Measurements from ENCODE around the gene CYFIP2. TPM values are rescaled to one million over a fixed set of nuclear protein-coding genes. Genes with fewer than 3 reads are reported as not detected.

Gene CYFIP2
- total and polyA plus RNA-seq, 2 donors, result 43.7 to 64.7 TPM

DNA sequence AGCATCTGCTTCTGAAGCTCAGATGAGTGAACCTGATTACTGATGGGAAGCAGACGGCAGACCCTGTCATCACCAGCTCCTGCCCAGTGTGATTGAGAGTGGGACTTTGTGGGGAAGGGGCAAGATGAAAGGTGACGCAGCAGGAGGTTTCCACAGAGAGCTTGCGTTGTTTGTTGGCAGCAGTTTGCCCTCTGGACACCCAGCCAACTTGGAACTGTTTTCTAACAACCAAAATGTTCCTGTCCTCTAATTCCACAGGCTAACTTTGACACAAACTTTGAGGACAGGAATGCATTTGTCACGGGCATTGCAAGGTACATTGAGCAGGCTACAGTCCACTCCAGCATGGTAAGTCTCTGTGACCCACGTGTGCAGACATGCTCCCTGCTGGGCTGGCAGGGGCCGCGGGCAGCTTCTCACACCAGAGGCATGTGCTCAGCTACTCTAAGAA, 20.9 kb downstream of the CYFIP2 start:
- 51% methylated on average over 7 of the region's 7 CpGs for WGBS
- Histone ChIP-seq H3K36me3 (ENCODE audit: insufficient read depth) (peaks cover 2% of the 10 kb centered on the region), H3K27ac (ENCODE audit: low read depth) (no peak overlapping the region), H3K4me3 (ENCODE audit: low read depth, low read length) (no peak overlapping the region), H3K4me1 (ENCODE audit: insufficient read depth) (no peaks in the 10 kb centered on the region)
- DNase-seq (ENCODE audit: extremely low spot score), result no peak

DNA sequence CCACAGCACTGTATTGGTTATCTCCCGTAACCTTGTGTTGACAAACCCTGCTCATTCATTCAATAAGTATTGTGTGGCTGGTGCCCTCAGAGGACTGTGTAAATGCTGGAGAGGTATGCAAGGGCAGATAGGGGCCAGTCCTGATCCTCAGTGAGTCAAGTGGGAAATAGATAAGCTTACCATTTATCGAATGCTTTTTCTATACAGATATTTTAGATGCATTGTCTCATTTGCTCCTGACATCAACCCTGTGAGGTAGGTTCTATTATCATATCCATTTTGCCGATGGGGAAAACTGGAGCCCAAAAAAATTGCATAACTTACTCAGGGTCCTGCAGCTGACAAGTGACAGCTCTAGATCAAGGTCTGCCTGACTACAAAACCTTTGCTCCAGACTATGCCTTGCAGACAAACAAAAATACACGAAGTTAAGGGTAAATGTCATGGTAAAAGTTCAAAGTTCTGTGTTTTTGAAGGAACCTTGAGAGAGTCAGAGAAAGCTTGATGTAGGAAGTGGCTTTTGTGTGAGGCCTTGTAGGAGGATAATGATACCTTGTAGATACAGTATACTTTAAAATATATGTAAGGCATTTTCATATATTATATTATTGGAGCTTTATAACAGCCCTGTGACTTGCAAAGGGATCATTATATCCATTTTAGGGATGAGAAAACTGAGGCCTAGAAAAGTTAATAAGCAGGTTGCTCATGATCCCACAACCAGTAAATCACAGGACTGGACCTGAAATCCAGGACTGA, 22.7 kb downstream of the CYFIP2 start:
- DNase-seq (ENCODE audit: extremely low spot score), result no peak
- Histone ChIP-seq H3K27ac (ENCODE audit: low read depth) (no peak overlapping the region), H3K36me3 (ENCODE audit: insufficient read depth) (peaks cover 2% of the 10 kb centered on the region), H3K4me1 (ENCODE audit: insufficient read depth) (no peaks in the 10 kb centered on the region), H3K4me3 (ENCODE audit: low read depth, low read length) (no peak overlapping the region)
- 90% methylated on average over 4 of the region's 4 CpGs for WGBS

DNA sequence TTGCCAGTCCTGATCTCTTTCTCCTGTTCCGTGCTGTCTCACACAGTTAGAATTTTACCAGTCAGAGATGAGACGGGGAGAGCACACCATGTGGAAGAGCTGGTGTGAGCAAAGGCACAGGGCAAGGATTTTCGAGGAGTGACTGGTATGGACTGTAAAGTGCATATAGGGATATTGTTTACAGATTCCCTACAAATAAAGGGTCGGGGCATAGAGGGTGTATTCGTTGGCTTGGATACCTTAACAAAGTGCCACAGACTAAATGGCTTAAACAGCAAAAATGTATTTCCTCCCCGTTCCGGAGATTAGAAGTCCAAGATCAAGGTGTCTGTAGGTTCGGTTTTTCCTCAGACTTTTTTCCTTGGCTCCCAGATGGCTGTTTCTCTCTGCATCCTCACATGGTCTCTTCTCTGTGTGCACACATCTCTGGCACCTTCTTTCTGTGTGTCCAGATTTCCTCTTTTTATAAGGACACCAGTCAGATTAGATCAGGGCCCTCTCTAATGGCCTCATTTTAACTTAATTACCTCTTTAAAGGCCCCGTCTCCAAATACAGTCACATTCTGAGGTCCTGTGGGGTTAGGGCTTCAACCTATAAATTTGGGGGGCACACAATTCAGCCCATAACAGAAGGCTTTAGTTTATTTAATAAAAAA, 23.4 kb downstream of the CYFIP2 start:
- Histone ChIP-seq H3K27ac (ENCODE audit: low read depth) (no peak overlapping the region), H3K36me3 (ENCODE audit: insufficient read depth) (peaks cover 2% of the 10 kb centered on the region), H3K4me1 (ENCODE audit: insufficient read depth) (no peaks in the 10 kb centered on the region), H3K4me3 (ENCODE audit: low read depth, low read length) (no peak overlapping the region)
- WGBS, result 81% methylated on average over 9 of the region's 9 CpGs
- no peak for DNase-seq (ENCODE audit: extremely low spot score)

DNA sequence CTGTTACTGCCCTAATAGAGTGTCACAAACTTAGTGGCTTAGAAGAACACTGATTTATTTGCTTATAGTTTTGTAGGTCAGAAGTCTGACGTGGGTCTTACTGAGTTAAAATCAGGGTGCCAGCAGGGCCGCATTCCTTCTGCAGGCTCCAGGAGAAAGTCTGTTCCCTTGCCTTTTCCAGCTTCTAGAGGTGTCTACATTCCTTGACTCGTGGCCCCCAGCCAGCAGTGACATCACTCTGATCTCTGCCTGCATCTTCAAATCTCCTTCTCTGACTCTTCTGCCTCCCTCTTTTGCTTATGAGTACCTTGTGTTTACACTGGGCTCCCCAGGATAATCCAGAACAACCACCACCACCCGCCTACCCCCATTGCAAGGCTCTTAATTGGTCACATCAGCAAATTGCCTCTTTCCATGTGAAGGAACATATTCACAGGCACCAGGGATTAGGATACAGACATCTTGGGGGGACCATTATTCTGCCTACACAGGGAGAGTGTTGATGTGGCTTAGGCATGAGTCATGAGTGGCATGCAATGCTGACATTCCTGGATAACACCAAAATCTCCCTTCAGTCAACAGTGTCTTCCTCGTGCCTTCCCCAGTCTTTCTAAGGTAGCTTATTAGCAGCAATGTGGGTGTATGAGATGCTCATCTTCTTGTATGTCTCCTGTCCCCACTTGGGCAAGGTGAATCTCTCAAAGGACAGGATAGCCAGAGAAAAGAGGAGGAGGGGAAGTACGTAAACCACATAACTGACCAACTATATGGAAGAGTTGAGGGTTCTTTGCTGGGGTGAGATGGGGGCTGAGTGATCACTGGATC, 24.4 kb downstream of the CYFIP2 start:
- WGBS, result 54% methylated on average over 6 of the region's 6 CpGs

DNA sequence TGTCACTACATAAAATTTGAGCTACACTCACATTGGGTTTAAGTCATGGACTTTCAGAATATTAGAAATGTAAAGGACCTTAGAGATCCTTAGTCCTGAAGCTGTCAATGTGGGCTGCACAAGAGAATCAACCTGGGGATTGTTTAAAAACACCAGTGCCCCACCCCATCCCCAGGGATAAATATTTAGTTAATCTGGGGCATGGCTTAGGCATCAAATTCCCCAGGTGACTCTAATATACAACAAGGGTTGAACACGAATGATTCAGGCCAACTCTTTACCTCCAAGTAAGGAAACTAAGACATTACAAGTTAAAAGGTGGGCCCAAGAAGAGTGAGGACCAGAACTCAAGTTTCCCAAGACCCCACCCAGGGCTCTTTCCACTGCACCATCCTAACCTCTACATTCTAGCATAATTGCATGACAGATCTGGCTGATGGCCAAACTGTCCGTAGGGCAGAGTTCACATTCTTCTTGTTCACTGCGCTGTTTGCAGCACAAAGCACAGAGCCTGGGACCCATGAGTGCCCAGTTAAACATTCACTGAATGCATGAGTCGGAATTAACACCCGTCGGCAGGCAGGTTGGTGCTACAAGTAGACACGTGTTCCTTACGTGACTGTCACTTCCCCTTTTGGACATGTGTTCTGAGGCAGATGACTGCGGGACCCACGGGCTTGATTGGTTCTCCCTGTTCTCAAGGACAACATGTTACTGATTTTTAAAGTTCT, 25.2 kb downstream of the CYFIP2 start:
- Histone ChIP-seq H3K4me1 (ENCODE audit: insufficient read depth) (no peaks in the 10 kb centered on the region), H3K27ac (ENCODE audit: low read depth) (no peak overlapping the region), H3K4me3 (ENCODE audit: low read depth, low read length) (no peak overlapping the region), H3K36me3 (ENCODE audit: insufficient read depth) (peaks cover 2% of the 10 kb centered on the region)
- no peak for DNase-seq (ENCODE audit: extremely low spot score)
- 74% methylated on average over 10 of the region's 10 CpGs for WGBS

More for the DNA sequence above, 24.4 kb downstream of the CYFIP2 start:
- peaks cover 2% of the 10 kb centered on the region for H3K36me3 ChIP-seq (ENCODE audit: insufficient read depth)
- H3K4me3 ChIP-seq (ENCODE audit: low read depth, low read length), result no peak overlapping the region
- DNase-seq (ENCODE audit: extremely low spot score), result no peak
- H3K27ac ChIP-seq (ENCODE audit: low read depth), result no peak overlapping the region
- no peaks in the 10 kb centered on the region for H3K4me1 ChIP-seq (ENCODE audit: insufficient read depth)

DNA sequence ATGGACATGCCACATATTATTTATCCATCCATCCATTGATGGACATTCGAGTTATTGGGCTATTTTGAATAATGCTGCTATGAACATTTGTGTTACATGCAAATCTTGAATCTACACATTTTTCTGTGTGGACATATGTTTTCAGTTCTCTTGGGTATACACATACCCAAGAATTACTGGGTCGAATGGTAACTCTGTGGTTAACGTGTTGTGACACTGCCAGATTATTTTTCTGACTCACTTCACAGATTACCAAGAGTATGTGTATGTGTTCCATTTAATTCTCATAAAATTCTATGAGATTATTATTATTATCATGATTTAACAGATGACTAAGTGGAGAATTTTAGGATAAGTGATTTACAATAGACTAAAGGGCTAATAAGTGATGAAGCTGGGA, 26.7 kb downstream of the CYFIP2 start:
- Histone ChIP-seq H3K27ac (ENCODE audit: low read depth) (no peak overlapping the region), H3K4me1 (ENCODE audit: insufficient read depth) (no peaks in the 10 kb centered on the region), H3K4me3 (ENCODE audit: low read depth, low read length) (no peak overlapping the region), H3K36me3 (ENCODE audit: insufficient read depth) (no peaks in the 10 kb centered on the region)
- WGBS, result 87% methylated on average over 3 of the region's 3 CpGs
- no peak for DNase-seq (ENCODE audit: extremely low spot score)

DNA sequence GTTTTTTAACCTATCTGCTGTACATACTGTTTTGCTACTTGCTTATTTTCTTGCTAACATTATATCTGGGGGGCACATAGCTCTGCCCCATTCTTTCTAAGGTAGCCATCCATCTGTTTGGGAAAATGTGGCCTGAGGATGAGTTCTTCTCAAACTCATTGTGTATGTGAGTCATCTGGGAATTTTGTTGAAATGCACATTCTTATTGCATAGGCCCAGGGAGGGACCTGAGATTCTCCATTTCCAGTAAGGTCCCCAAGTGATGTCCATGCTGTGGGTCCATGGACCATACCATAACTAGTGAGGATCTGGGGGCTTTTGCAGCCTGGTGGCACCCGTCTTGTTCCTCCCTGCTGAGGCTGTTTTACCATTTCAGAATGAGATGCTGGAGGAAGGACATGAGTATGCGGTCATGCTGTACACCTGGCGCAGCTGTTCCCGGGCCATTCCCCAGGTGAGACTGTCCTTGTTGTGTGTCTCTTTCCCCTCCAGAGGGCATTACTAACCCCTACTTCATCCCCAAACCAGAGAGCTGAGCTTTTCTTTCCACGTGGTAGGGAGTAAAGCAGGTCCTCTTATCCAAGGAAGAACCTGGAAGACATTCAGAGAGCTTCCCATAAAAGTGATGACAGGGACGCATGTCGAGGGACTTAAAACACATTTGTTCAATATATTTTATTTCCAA, 28.6 kb downstream of the CYFIP2 start:
- DNase-seq (ENCODE audit: extremely low spot score), result no peak
- 79% methylated on average over 7 of the region's 7 CpGs for WGBS
- Histone ChIP-seq H3K27ac (ENCODE audit: low read depth) (no peak overlapping the region), H3K4me3 (ENCODE audit: low read depth, low read length) (no peak overlapping the region), H3K36me3 (ENCODE audit: insufficient read depth) (no peaks in the 10 kb centered on the region), H3K4me1 (ENCODE audit: insufficient read depth) (no peaks in the 10 kb centered on the region)

DNA sequence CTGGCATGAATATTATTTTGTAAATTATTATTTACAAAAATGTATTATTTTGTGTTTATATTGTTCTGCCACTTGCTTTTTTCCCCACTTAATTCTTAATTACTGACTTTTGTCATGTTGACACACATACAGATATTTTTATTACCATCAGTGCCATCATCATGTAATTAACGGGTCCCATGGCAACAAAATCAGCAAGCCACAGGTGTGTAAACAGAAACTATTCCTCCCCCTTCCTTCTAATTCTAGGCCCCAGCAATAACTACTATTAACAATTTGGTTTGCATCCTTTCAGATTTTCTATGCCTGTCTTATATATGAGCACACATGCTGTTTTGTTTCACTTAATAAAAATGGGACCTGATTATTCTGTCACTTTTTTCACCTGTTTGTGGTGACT, 29.3 kb downstream of the CYFIP2 start:
- no peaks in the 10 kb centered on the region for H3K4me1 ChIP-seq (ENCODE audit: insufficient read depth)
- WGBS, result 72% methylated on average over 1 of the region's 1 CpG
- no peaks in the 10 kb centered on the region for H3K36me3 ChIP-seq (ENCODE audit: insufficient read depth)
- DNase-seq (ENCODE audit: extremely low spot score), result no peak
- H3K27ac ChIP-seq (ENCODE audit: low read depth), result no peak overlapping the region
- H3K4me3 ChIP-seq (ENCODE audit: low read depth, low read length), result no peak overlapping the region

DNA sequence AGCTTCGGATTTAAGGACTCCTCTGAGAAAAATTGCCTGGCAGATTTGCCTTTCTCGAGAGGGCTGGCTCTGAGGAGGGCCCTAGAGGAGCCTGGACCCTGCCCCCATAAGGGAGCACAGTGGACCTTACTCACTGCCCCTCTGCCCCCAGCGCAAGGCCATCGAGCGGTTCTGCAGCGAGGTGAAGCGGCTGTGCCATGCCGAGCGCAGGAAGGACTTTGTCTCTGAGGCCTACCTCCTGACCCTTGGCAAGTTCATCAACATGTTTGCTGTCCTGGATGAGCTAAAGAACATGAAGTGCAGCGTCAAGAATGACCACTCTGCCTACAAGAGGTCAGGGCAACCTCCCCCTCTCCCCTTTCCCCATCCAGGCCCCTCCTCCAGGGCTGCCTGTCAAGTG, 34.6 kb downstream of the CYFIP2 start:
- WGBS, result 94% methylated on average over 10 of the region's 10 CpGs
- DNase-seq (ENCODE audit: extremely low spot score), result no peak
- Histone ChIP-seq H3K4me3 (ENCODE audit: low read depth, low read length) (no peak overlapping the region), H3K27ac (ENCODE audit: low read depth) (no peak overlapping the region), H3K4me1 (ENCODE audit: insufficient read depth) (no peaks in the 10 kb centered on the region), H3K36me3 (ENCODE audit: insufficient read depth) (no peaks in the 10 kb centered on the region)

DNA sequence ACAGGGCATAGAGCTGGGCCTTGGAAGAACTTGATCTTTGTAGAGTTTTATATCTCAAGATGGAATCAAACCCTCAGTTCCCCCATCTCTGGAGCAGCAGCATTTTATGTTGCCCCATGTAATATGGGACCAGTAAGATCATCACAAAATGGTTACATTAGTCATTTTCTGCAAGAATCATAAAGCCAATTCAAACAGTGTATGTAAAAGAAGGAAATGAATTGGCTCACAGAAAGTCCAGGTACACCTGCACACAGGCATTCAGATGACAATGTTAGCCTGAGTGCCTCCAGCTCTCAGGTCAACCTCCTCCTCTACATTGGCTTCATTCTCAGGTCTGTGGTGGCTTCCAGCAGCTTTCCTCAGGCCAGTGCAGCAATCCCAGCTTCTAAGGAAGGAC, 35.1 kb downstream of the CYFIP2 start:
- DNase-seq (ENCODE audit: extremely low spot score), result no peak
- H3K4me1 ChIP-seq (ENCODE audit: insufficient read depth), result no peaks in the 10 kb centered on the region
- no peaks in the 10 kb centered on the region for H3K36me3 ChIP-seq (ENCODE audit: insufficient read depth)
- no peak overlapping the region for H3K27ac ChIP-seq (ENCODE audit: low read depth)
- H3K4me3 ChIP-seq (ENCODE audit: low read depth, low read length), result no peak overlapping the region

DNA sequence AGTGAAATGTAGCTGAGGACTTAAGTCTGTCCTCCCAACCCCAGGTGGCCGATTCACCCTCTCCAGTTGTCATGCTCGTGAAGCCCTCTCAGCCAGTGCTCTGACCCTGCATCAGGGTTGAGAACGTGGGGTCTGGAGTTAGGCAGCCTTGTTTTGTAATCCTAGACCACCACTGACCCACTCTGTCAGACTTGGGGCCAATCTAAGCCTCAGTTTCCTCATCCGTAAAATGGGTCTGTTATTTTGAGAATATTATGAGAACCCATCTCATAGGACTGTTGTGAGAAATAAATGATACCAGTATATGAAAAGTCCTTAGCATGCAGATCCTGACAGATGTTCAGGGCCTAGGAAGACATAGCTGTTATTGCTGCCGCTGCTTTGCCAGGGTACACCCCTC, 37.1 kb downstream of the CYFIP2 start:
- Histone ChIP-seq H3K4me1 (ENCODE audit: insufficient read depth) (no peaks in the 10 kb centered on the region), H3K36me3 (ENCODE audit: insufficient read depth) (no peaks in the 10 kb centered on the region), H3K4me3 (ENCODE audit: low read depth, low read length) (no peak overlapping the region), H3K27ac (ENCODE audit: low read depth) (no peak overlapping the region)
- DNase-seq (ENCODE audit: extremely low spot score), result no peak
- 96% methylated on average over 5 of the region's 5 CpGs for WGBS

DNA sequence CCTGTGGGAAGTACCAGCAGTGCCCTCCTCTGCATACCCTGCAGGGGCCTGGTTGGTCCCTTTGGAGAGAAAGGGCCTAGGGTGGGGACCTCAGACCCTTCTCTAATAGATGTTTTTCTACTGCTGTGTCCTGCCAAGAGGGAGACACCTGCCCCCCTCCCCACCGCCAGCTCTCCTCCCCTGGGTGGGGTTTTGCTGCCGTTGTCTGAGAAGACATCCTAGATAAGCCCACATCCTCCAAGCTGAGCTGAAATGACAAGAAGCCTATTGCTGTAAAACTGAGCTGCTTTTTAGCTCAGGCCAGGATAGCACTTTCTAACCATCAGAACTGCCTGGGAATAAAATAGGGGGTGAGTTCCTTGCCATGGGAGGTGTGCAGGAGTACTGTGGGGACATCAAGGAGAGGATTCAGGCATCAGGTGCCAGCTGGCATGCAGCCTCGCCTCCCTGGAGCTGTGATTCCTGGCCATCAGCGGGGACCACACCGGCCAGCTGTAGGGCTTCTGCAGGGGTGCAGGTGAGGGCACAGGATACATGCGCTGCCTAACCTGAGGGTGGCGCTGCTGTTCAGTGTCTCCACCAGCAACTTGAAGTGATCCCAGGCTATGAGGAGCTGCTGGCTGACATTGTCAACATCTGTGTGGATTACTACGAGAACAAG, 37.9 kb downstream of the CYFIP2 start:
- Histone ChIP-seq H3K27ac (ENCODE audit: low read depth) (no peak overlapping the region), H3K4me1 (ENCODE audit: insufficient read depth) (no peaks in the 10 kb centered on the region), H3K36me3 (ENCODE audit: insufficient read depth) (no peaks in the 10 kb centered on the region), H3K4me3 (ENCODE audit: low read depth, low read length) (no peak overlapping the region)
- WGBS, result 57% methylated on average over 8 of the region's 8 CpGs
- no peak for DNase-seq (ENCODE audit: extremely low spot score)
